ENCODE data around the gene TXNDC12.
A peak's percentile ranks its signal among the peaks of the same experiment; 100 is the strongest.
"Not testable (repeated sequence)": the region's sequence is repeated elsewhere in the genome, so short reads cannot be mapped to it uniquely, and the experiment has no call there.

Gene TXNDC12

DNA sequence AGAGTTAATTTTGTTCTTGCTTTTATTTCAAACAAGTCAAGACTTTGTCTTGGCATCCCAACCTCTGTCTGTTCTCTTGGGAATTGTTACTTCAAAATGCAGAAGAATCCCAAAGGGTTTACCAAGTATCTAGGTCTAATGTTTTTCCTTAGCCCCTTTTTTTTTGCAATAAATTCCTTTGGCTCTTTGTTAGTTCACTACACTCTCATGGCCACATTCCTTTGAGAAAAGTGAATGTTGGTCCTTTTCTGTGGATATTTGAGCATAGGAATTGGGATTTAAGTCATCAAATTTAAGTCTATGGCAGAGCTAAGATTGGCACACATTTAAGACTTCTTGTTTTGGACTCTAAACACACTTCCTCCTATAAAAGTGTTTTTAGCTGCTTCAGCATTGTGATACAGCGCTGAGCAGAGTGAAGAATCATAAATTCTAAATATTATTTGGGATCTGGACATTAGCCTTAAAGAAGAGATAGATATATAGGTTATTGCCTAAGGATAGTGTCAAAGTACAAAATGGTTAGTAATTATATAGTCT is 3.0 kb upstream of the TXNDC12 start:
- peaks cover 33% of the 10 kb centered on the region for H3K4me1 Mint-ChIP-seq
- peaks cover 8% of the 10 kb centered on the region for H3K36me3 Mint-ChIP-seq
- no peak for DNase-seq (ENCODE audit: low spot score in 2 of 2)
- peak overlapping the region; percentile 97 for H3K27ac Mint-ChIP-seq
- no peaks in the 10 kb centered on the region for H3K27me3 Mint-ChIP-seq
- peak overlapping the region; percentile 92 for H3K4me3 Mint-ChIP-seq
- no peak for ATAC-seq (ENCODE audit: low read depth)
- no peaks in the 10 kb centered on the region for H3K9me3 Mint-ChIP-seq

DNA sequence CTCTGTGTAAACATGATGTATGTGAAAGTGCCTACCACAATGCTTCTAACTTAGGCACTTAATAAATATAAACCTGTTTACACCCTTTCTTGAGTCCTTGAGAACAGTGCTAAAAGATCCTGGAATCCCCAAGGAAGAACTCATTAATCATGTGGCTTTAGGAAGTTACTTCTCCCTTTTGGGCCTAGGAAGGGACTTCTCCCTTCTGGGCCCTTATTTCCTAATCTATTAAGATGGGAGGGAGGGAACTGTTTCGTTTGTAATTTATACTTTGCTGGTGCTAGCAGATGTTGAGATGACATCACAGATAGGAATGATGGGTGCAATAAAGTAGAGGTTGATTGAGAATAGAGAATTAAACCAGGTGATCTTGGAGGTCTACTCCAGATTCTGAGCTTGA is 2.3 kb upstream of the TXNDC12 start:
- DNase-seq (ENCODE audit: low spot score in 2 of 2) (no peak), ATAC-seq (ENCODE audit: low read depth) (no peak)
- Mint-ChIP-seq H3K9me3 (no peaks in the 10 kb centered on the region), H3K4me3 (peak overlapping the region; percentile 92), H3K36me3 (peaks cover 6% of the 10 kb centered on the region), H3K27ac (peak overlapping the region; percentile 97), H3K4me1 (peaks cover 34% of the 10 kb centered on the region), H3K27me3 (no peaks in the 10 kb centered on the region)

DNA sequence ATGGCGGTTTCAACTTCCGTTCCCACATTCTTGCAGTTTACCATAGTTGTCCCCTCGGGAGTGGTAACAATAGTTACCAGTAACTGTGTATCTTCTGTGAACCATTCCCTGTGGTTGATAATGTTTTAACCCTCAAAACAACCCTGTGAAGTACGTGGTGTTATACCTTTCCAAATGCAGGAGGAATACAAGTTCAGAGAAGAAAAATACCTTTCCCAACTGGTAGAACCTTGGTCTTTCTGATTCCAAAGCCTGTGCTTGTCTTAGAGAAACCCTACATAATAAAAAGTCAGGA is 1.9 kb upstream of the TXNDC12 start:
- no peaks in the 10 kb centered on the region for H3K9me3 Mint-ChIP-seq
- peak overlapping the region; percentile 97 for H3K27ac Mint-ChIP-seq
- peak overlapping the region; percentile 92 for H3K4me3 Mint-ChIP-seq
- peaks cover 35% of the 10 kb centered on the region for H3K4me1 Mint-ChIP-seq
- ATAC-seq (ENCODE audit: low read depth): peak; percentile 16
- no peaks in the 10 kb centered on the region for H3K27me3 Mint-ChIP-seq
- DNase-seq (ENCODE audit: low spot score in 2 of 2): peak in 1 of 2 donors; percentile 17
- H3K36me3 Mint-ChIP-seq: peaks cover 7% of the 10 kb centered on the region

DNA sequence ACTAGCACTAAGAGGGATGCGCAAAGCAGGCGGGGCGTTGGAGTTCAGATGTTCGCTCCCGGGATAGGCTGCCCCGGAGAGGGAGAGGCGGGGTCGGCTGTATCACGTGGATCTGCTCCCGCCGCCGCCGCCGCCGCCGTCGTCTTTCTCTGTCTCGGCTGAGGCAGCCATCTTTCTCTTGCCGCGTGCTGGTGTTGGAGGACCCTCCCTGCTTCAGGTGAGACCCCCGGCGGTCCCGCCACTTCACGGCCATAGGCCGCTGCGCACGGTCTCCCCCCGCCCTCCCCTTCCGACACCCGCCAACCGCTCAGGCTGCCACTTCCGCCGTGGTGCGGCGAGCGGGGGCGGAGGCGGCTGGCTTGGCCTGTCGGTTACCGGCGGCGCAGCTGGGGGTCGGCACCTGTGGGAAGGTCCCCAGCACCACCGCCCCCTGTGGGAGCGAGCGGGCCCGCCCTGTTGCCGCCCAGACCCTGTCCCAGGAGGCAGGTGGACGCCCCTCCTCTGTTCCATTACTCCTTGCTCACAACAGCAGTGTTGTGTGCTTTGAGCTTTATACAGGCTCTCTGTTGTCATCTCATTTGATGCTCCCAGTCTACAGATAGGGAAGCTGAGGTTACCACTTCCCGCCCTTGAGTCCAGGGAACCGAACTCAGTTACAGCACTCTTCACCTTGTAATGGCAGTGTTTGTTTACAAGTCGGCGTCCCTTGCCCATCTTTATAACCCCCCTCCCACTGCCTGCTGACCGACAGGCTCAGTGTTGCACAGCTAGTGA is 1.4 kb upstream of the TXNDC12 start, which contains the start of gene BTF3L4:
TSS of gene BTF3L4 (plus strand) at position 133 of the 774 bp plus-strand sequence. CDS start 3,553 bp downstream, outside the sequence.
- Mint-ChIP-seq H3K36me3 (peaks cover 7% of the 10 kb centered on the region), H3K4me3 (peak within 1 kb of the TSS; percentile 92), H3K4me1 (peaks cover 35% of the 10 kb centered on the region), H3K27ac (peak within 1 kb of the TSS; percentile 97), H3K9me3 (no peaks in the 10 kb centered on the region), H3K27me3 (no peaks in the 10 kb centered on the region)
- ATAC-seq (ENCODE audit: low read depth): peak; percentile 90
- peak; percentile 86 to 89 for DNase-seq (ENCODE audit: low spot score in 2 of 2)

DNA sequence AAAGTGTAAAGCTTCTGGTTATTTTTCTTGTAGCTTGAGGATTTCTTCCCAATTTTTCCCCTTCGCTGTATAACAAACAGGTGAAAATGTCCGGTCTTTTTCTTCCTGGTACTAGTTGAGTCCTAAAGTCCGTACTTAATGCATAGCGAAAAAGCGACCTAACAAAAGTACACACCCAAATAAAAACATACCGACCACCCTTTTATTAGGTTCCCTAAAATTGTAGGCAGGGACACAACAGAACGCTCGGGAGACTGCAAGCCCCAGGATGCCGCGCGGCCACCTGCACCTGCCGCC is 823 bp upstream of the TXNDC12 start:
- Mint-ChIP-seq H3K27ac (peak overlapping the region; percentile 97), H3K36me3 (peaks cover 5% of the 10 kb centered on the region), H3K27me3 (no peaks in the 10 kb centered on the region), H3K9me3 (no peaks in the 10 kb centered on the region), H3K4me3 (peak overlapping the region; percentile 92), H3K4me1 (peaks cover 38% of the 10 kb centered on the region)
- DNase-seq (ENCODE audit: low spot score in 2 of 2) (no peak), ATAC-seq (ENCODE audit: low read depth) (no peak)

DNA sequence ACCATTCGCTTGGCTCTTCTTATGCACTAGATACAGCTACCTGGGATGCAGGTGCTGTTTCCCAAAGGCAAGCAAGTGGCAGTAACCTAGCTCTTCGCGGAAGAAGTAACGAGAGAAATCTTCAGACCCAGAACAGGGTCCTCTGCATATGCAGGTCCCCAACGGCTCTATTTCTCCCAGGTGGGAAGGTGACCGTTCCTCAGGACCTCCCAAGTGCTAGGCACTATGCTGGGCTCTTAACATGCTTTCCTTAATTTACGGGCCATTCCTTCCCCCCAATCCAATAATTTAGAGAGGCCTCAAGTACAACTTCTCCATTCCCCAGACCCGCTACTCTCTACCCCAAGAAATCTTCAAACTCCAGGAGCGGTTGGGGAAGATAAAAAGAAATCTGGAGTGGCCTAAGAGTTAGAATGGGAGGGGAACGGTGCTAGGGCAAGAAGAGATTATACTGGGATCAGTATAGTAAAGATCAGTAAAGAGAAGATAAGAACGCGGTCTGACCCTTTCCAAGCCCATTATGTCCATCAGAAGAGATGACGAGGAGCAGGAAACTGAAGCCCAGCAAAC is 410 bp downstream of the TXNDC12 start:
- no peak for DNase-seq (ENCODE audit: low spot score in 2 of 2)
- ATAC-seq (ENCODE audit: low read depth): no peak
- H3K27ac Mint-ChIP-seq: peak overlapping the region; percentile 97
- H3K9me3 Mint-ChIP-seq: no peaks in the 10 kb centered on the region
- no peaks in the 10 kb centered on the region for H3K27me3 Mint-ChIP-seq
- H3K4me1 Mint-ChIP-seq: peaks cover 41% of the 10 kb centered on the region
- peaks cover 3% of the 10 kb centered on the region for H3K36me3 Mint-ChIP-seq
- H3K4me3 Mint-ChIP-seq: peak overlapping the region; percentile 92

DNA sequence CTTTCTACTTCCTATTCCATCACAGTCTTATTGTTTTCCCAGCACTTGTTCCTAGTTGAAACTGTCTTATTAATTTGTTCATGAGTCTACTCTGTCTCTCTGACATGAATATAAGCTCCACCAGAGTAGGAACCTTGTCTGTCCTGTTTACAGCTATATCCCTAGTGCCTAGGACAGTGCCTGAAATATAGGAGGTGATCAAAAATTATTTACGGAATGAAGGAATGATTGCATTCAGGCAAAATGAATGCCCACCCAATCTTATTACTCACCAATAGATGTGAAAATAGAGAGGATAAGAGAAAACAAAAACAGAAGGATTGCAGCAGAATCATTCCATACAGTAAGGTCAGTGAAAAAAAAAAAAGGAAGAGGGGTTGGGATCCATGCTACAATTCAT is 1.1 kb downstream of the TXNDC12 start:
- Mint-ChIP-seq H3K4me3 (peak overlapping the region; percentile 92), H3K27me3 (no peaks in the 10 kb centered on the region), H3K4me1 (peaks cover 36% of the 10 kb centered on the region), H3K36me3 (peaks cover 3% of the 10 kb centered on the region), H3K9me3 (no peaks in the 10 kb centered on the region), H3K27ac (no peak overlapping the region)
- ATAC-seq (ENCODE audit: low read depth): no peak
- DNase-seq (ENCODE audit: low spot score in 2 of 2): no peak

DNA sequence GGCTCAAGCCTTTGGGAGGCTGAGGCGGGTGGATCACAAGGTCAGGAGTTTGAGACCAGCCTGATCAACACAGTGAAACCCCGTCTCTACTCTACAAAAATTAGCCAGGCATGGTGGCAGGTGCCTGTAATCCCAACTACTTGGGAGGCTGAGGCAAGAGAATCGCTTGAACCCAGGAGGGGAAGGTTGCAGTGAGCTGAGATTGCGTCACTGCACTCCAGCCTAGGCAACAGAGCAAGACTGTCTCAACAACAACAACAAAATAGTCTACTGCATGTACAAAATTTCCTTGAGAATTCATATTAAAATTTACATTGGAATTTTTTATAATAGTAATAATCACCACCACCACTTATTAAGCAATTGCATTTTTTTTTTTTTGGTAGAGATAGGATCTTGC is 5.7 kb downstream of the TXNDC12 start:
- H3K27me3 Mint-ChIP-seq: not testable (repeated sequence)

DNA sequence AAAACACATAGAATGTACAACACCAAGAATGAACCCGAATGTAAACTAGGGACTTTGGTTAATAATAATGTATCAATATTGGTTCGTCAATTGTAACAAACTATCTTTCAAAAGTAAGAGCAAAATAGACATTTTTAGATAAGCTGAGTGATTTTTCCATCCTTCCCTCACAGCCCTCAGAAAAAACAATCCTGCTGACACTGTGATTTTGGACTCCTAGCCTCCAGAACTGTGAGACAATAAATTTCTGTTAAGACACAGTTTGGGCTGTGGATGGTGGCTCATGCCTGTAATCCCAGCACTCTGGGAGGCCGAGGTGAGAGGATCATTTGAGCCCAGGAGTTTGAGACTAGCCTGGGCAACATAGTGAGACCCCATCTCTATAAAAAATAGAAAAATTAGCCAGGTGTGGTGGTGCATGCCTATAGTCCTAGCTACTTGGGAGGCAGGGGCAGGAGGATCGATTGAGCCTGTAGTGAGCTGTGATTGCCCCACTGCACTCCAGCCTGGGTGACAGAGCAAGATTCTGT is 9.3 kb downstream of the TXNDC12 start:
- not testable (repeated sequence) for H3K4me3 Mint-ChIP-seq; ATAC-seq (ENCODE audit: low read depth); H3K9me3 Mint-ChIP-seq; H3K27ac Mint-ChIP-seq; H3K27me3 Mint-ChIP-seq; DNase-seq (ENCODE audit: low spot score in 2 of 2)
- Mint-ChIP-seq H3K4me1 (peaks cover 12% of the 10 kb centered on the region), H3K36me3 (peaks cover 18% of the 10 kb centered on the region)

More for the DNA sequence above, 5.7 kb downstream of the TXNDC12 start:
- peaks cover 19% of the 10 kb centered on the region for H3K4me1 Mint-ChIP-seq
- H3K27ac Mint-ChIP-seq; H3K4me3 Mint-ChIP-seq; H3K9me3 Mint-ChIP-seq; ATAC-seq (ENCODE audit: low read depth); DNase-seq (ENCODE audit: low spot score in 2 of 2): not testable (repeated sequence)
- peaks cover 14% of the 10 kb centered on the region for H3K36me3 Mint-ChIP-seq

DNA sequence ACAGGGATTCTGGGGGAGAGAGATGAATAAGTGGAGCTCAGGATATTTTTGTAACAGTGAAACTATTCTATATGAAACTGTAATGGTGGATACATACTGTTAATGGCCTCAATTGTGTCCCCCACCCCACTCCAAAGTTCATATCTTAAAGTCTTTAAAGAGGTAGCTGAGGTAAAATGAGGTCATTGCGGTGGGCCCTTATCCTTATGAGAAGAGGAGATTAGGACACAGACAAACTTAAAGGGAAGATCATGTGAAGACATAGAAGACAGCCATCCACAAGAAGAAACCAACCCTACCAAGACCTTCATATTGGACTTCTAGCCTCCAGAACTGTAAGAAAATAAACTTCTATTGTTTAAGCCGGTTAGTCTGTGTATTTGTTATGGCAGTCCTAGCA is 9.8 kb downstream of the TXNDC12 start:
- H3K9me3 Mint-ChIP-seq: no peaks in the 10 kb centered on the region
- H3K27ac Mint-ChIP-seq: no peak overlapping the region
- ATAC-seq (ENCODE audit: low read depth) (no peak), DNase-seq (ENCODE audit: low spot score in 2 of 2) (no peak)
- H3K4me3 Mint-ChIP-seq: no peak overlapping the region
- peaks cover 18% of the 10 kb centered on the region for H3K36me3 Mint-ChIP-seq
- H3K4me1 Mint-ChIP-seq: peaks cover 12% of the 10 kb centered on the region
- no peaks in the 10 kb centered on the region for H3K27me3 Mint-ChIP-seq

DNA sequence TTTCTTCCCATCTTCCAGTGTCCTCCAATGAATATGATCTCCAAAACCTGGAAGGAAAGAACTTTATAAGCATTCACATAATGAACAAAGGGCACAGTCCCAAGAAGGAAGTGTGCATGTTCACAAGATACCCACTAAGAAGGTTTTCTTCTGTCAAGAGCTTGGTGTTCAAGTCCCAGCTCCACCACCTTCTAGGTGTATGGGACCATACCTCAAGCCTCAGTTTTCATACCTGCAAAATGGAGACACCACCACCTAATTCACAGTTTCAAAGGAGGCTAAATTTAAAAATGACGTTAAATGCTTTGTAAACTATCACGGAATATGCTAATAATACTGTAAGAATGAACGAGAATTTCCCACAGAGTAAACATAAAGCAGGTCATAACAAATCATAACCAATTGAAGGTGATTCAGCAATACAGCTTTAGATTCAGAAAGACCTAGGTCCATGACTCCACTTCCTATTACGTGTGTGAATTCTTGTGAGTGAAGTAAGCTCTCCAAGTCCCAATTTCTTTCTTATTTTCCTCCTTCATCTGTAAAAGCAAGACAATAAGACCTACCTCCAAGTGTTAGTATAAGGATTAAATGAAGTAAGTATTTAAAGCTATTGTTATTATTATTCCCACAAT is 13.3 kb downstream of the TXNDC12 start:
- no peak overlapping the region for H3K4me3 Mint-ChIP-seq
- no peak for ATAC-seq (ENCODE audit: low read depth)

DNA sequence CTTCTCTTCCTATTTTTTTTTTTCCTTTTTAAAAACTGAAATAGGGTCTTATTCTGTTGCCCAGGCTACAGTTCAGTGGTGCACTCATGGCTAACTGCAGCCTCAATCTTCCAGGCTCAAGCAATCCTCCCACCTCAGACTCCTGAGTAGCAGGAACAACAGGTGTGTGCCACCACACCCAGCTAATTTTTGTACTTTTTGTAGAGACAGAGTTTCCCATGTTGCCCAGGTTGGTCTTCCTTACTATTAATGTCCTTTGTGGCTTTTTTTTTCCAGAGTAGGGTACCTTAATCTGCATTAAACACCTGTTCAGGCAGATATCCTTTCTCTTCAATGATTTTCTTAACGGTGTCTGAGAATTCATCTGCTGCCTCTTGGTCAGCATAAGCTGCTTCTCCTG is 17.1 kb downstream of the TXNDC12 start:
- no peaks in the 10 kb centered on the region for H3K27me3 Mint-ChIP-seq
- H3K4me1 Mint-ChIP-seq: no peaks in the 10 kb centered on the region
- no peak overlapping the region for H3K4me3 Mint-ChIP-seq
- ATAC-seq (ENCODE audit: low read depth) (no peak), DNase-seq (ENCODE audit: low spot score in 2 of 2) (no peak)
- H3K9me3 Mint-ChIP-seq: no peaks in the 10 kb centered on the region
- peaks cover 14% of the 10 kb centered on the region for H3K36me3 Mint-ChIP-seq
- no peak overlapping the region for H3K27ac Mint-ChIP-seq

More for the DNA sequence above, 13.3 kb downstream of the TXNDC12 start:
- H3K27me3 Mint-ChIP-seq: no peaks in the 10 kb centered on the region
- H3K36me3 Mint-ChIP-seq: peaks cover 24% of the 10 kb centered on the region
- H3K27ac Mint-ChIP-seq: no peak overlapping the region
- no peak for DNase-seq (ENCODE audit: low spot score in 2 of 2)
- no peaks in the 10 kb centered on the region for H3K9me3 Mint-ChIP-seq
- peaks cover 10% of the 10 kb centered on the region for H3K4me1 Mint-ChIP-seq

DNA sequence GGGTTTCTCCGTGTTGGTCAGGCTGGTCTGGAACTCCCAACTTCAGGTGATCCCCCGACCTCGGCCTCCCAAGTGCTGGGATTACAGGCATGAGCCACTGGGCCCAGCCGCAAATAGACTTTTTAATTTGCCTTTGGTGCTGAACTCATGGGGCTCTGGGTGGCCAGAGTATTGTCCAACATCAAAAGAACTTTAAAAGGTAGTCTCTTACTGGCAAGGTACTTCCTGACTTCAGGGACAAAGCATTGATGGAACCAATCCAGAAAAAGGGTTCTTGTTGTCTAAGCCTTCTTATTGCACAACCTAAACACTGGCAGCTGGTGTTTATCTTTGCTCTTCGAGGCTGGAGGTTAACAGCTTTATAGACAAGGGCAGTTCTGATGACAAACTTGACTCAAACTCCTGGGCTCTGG is 17.6 kb downstream of the TXNDC12 start:
- DNase-seq (ENCODE audit: low spot score in 2 of 2) (no peak), ATAC-seq (ENCODE audit: low read depth) (no peak)
- Mint-ChIP-seq H3K27me3 (no peaks in the 10 kb centered on the region), H3K9me3 (no peaks in the 10 kb centered on the region), H3K36me3 (peaks cover 14% of the 10 kb centered on the region), H3K27ac (no peak overlapping the region), H3K4me3 (no peak overlapping the region), H3K4me1 (peaks cover under 1% of the 10 kb centered on the region)

DNA sequence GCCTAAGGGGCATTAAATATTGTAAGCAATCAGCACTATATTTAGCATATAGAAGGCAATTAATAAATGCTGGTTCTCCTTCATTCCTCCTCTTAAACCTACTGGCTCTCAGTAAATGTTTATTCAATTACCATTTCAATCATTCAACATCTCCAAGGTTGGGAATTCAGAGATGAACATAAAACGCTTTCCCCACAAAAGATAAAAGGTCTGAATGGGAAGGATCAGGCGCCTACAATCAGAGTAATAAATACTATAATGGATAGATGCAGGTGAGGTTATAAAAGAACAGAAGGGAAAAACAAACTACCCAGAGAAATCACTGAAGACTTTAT is 21.0 kb downstream of the TXNDC12 start:
- H3K27ac Mint-ChIP-seq: peak overlapping the region; percentile 97

More for the DNA sequence above, 21.0 kb downstream of the TXNDC12 start:
- no peaks in the 10 kb centered on the region for H3K27me3 Mint-ChIP-seq
- peak overlapping the region; percentile 95 for H3K4me3 Mint-ChIP-seq
- ATAC-seq (ENCODE audit: low read depth) (no peak), DNase-seq (ENCODE audit: low spot score in 2 of 2) (no peak)
- peaks cover 14% of the 10 kb centered on the region for H3K4me1 Mint-ChIP-seq
- no peaks in the 10 kb centered on the region for H3K9me3 Mint-ChIP-seq
- H3K36me3 Mint-ChIP-seq: peaks cover 8% of the 10 kb centered on the region
